Peyer's patch (tissue), 4 donors: ENCODE measurements around the gene PTAR1.

ENCODE experiments used
- CTCF ChIP-seq, 6 experiments: fragments of 450-650 bp in 4 of 6; fragments of 200-600 bp in 2 of 6; sonication (generic) in 1 of 6; IDR thresholded peaks; one replicate each; pipeline ENCODE4 v1.5.1; 2017 to 2019; ENCODE audit warnings: antibody characterized with exemption in 6 of 6, mild to moderate bottlenecking in 3 of 6, moderate library complexity in 1 of 6
- POLR2A ChIP-seq, 2 donors: fragments of 450-650 bp; IDR thresholded peaks; one replicate each; pipeline ENCODE4 v1.5.1; 2017; ENCODE audit warnings: antibody characterized with exemption in 2 of 2, mild to moderate bottlenecking in 2 of 2, moderate library complexity in 2 of 2

- TF ChIP-seq CTCF (IDR thresholded peaks at IDR 0.05) (no peak), POLR2A (IDR thresholded peaks at IDR 0.05) (no peak)
Measured at GRCh38 chr9:69689991-69690538, 69.7 kb downstream of the PTAR1 start.
